22Rv1 (cell line): ENCODE results near the gene POLR3H.

Experiments used
- CTCF ChIP-seq: fragments of 450-650 bp; IDR thresholded peaks from 2 replicates; pipeline ENCODE4 v1.5.1; 2017; ENCODE audit warnings: mild to moderate bottlenecking
- ZFX ChIP-seq: fragments of 450-650 bp; IDR thresholded peaks from 2 replicates; pipeline ENCODE4 v1.6.1; 2017; ENCODE audit warnings: antibody characterized with exemption, borderline replicate concordance

DNA sequence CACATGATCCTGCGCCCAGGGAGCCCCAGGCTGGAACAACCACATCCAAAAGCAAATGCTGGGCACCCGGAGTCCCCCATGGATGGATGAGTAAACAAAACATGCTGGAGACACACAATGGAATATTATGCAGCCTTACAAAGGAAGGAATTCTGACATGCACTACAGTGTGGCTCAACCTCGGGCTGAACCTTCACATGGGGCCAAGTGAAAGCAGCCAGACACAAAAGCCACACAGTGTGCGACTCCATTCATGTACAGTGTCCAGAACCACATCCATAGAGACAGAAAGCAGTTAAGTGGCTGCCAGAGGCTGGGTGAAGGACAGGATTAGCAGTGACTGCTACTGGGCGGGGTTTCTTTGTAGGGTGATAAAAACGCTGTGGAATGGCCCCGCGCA, 10.1 kb downstream of the POLR3H start:
- no peak for TF ChIP-seq CTCF
- TF ChIP-seq ZFX: no peak
